SK-N-SH treated with all-trans-retinoic acid at 6 μM for 48 hours (cell line): ENCODE data around the gene KRTAP13-2.

ENCODE experiments used
- OSR1 ChIP-seq: fragments of 250-450 bp; sonication (Bioruptor Pico); IDR thresholded peaks from 2 replicates; pipeline ENCODE4 v1.8.0; 2022; ENCODE audit warnings: moderate library complexity, mild to moderate bottlenecking, inconsistent platforms
- PATZ1 ChIP-seq: fragments of 250-450 bp; sonication (Bioruptor Pico); IDR thresholded peaks from 2 replicates; pipeline ENCODE4 v1.8.0; 2020; ENCODE audit warnings: mild to moderate bottlenecking, moderate library complexity, borderline replicate concordance
- ZNF565 ChIP-seq: fragments of 450-650 bp; formaldehyde crosslinking; conservative IDR thresholded peaks from 2 replicates; pipeline ENCODE4 v1.5.0; 2020; ENCODE audit warnings: low read depth, mild to moderate bottlenecking, moderate library complexity

GRCh38 chr21:30333736-30334135 lies 38.3 kb downstream of the KRTAP13-2 start:
- TF ChIP-seq OSR1 (no peak), ZNF565 (no peak), PATZ1 (CRISPR knock-in tag) (no peak)
